ENCODE results near the gene NRAP. TPM values are rescaled to one million over a fixed set of nuclear protein-coding genes. Genes with fewer than 3 reads are reported as not detected.

Gene NRAP
- total and polyA plus RNA-seq, 4 donors: 0.05 to 0.13 (median 0.10) TPM

DNA sequence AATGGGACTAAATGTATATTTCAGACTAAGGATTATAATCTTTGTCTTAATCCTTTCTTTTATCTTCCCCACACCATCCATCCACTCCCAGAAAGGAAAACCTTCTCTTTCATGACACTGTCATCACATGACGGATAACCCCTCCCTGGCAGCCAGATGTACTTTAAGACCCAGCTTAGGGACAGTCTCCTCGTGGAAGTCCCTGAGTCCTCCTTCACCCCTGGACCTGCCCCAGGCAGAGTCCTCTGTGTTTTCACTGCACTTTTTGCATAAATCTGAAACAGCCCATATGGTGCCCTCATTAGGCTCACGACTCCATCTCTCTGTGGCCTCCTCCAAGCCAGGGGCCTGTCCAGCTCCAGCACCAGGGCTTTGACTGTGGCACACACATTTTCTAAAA lies 16.0 kb downstream of the NRAP start:
- Histone ChIP-seq H3K4me3 (ENCODE audit: low read depth in 1 of 3, low read length in 3 of 3) (no peak overlapping the region), H3K27ac (ENCODE audit: low read depth in 1 of 2, low read length in 2 of 2) (no peak overlapping the region), H3K9me3 (ENCODE audit: control insufficient read depth in 4 of 4, low read length in 3 of 4) (no peaks in the 10 kb centered on the region), H3K4me1 (ENCODE audit: control insufficient read depth in 4 of 4, insufficient read depth in 4 of 4, low read length in 3 of 4) (peaks cover 2 to 23% (median 17%) of the 10 kb centered on the region in 4 donors), H3K9ac (ENCODE audit: low read depth in 1 of 2, low read length in 2 of 2) (no peak overlapping the region), H3K27me3 (ENCODE audit: control insufficient read depth in 4 of 4, insufficient read depth in 4 of 4, low read length in 3 of 4) (no peaks in the 10 kb centered on the region), H3K36me3 (ENCODE audit: control insufficient read depth in 4 of 4, insufficient read depth in 3 of 4, low read depth in 1 of 4, low read length in 3 of 4) (no peaks in the 10 kb centered on the region)
- 90% methylated on average over 3 of the region's 3 CpGs for WGBS
- no peak for DNase-seq (ENCODE audit: low spot score)
- TF ChIP-seq YY1 (IDR thresholded peaks at IDR 0.05) (no peak), RXRA (IDR thresholded peaks at IDR 0.05) (no peak), TAF1 (conservative IDR thresholded peaks at IDR 0.05) (no peak), JUND (IDR thresholded peaks at IDR 0.05) (no peak), EGR1 (IDR thresholded peaks at IDR 0.05; ENCODE audit: low read depth in 2 of 2) (no peak), FOXA1 (IDR thresholded peaks at IDR 0.05) (no peak), GABPA (IDR thresholded peaks at IDR 0.05 in 1 of 2, conservative IDR thresholded peaks at IDR 0.05 in 1 of 2) (no peak), FOXA2 (IDR thresholded peaks at IDR 0.05) (no peak), HNF4G (IDR thresholded peaks at IDR 0.05) (no peak), RAD21 (IDR thresholded peaks at IDR 0.05) (no peak)
- TF ChIP-seq, protein P1, sequence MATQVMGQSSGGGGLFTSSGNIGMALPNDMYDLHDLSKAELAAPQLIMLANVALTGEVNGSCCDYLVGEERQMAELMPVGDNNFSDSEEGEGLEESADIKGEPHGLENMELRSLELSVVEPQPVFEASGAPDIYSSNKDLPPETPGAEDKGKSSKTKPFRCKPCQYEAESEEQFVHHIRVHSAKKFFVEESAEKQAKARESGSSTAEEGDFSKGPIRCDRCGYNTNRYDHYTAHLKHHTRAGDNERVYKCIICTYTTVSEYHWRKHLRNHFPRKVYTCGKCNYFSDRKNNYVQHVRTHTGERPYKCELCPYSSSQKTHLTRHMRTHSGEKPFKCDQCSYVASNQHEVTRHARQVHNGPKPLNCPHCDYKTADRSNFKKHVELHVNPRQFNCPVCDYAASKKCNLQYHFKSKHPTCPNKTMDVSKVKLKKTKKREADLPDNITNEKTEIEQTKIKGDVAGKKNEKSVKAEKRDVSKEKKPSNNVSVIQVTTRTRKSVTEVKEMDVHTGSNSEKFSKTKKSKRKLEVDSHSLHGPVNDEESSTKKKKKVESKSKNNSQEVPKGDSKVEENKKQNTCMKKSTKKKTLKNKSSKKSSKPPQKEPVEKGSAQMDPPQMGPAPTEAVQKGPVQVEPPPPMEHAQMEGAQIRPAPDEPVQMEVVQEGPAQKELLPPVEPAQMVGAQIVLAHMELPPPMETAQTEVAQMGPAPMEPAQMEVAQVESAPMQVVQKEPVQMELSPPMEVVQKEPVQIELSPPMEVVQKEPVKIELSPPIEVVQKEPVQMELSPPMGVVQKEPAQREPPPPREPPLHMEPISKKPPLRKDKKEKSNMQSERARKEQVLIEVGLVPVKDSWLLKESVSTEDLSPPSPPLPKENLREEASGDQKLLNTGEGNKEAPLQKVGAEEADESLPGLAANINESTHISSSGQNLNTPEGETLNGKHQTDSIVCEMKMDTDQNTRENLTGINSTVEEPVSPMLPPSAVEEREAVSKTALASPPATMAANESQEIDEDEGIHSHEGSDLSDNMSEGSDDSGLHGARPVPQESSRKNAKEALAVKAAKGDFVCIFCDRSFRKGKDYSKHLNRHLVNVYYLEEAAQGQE (IDR thresholded peaks at IDR 0.05): no peak
- TF ChIP-seq, protein P2, sequence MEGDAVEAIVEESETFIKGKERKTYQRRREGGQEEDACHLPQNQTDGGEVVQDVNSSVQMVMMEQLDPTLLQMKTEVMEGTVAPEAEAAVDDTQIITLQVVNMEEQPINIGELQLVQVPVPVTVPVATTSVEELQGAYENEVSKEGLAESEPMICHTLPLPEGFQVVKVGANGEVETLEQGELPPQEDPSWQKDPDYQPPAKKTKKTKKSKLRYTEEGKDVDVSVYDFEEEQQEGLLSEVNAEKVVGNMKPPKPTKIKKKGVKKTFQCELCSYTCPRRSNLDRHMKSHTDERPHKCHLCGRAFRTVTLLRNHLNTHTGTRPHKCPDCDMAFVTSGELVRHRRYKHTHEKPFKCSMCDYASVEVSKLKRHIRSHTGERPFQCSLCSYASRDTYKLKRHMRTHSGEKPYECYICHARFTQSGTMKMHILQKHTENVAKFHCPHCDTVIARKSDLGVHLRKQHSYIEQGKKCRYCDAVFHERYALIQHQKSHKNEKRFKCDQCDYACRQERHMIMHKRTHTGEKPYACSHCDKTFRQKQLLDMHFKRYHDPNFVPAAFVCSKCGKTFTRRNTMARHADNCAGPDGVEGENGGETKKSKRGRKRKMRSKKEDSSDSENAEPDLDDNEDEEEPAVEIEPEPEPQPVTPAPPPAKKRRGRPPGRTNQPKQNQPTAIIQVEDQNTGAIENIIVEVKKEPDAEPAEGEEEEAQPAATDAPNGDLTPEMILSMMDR (IDR thresholded peaks at IDR 0.05; ENCODE audit: low read depth, low read length, missing input control): no peak
- TF ChIP-seq, protein P3, sequence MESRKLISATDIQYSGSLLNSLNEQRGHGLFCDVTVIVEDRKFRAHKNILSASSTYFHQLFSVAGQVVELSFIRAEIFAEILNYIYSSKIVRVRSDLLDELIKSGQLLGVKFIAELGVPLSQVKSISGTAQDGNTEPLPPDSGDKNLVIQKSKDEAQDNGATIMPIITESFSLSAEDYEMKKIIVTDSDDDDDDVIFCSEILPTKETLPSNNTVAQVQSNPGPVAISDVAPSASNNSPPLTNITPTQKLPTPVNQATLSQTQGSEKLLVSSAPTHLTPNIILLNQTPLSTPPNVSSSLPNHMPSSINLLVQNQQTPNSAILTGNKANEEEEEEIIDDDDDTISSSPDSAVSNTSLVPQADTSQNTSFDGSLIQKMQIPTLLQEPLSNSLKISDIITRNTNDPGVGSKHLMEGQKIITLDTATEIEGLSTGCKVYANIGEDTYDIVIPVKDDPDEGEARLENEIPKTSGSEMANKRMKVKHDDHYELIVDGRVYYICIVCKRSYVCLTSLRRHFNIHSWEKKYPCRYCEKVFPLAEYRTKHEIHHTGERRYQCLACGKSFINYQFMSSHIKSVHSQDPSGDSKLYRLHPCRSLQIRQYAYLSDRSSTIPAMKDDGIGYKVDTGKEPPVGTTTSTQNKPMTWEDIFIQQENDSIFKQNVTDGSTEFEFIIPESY (IDR thresholded peaks at IDR 0.05): no peak
- TF ChIP-seq, protein P4, sequence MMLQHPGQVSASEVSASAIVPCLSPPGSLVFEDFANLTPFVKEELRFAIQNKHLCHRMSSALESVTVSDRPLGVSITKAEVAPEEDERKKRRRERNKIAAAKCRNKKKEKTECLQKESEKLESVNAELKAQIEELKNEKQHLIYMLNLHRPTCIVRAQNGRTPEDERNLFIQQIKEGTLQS (IDR thresholded peaks at IDR 0.05): no peak

DNA sequence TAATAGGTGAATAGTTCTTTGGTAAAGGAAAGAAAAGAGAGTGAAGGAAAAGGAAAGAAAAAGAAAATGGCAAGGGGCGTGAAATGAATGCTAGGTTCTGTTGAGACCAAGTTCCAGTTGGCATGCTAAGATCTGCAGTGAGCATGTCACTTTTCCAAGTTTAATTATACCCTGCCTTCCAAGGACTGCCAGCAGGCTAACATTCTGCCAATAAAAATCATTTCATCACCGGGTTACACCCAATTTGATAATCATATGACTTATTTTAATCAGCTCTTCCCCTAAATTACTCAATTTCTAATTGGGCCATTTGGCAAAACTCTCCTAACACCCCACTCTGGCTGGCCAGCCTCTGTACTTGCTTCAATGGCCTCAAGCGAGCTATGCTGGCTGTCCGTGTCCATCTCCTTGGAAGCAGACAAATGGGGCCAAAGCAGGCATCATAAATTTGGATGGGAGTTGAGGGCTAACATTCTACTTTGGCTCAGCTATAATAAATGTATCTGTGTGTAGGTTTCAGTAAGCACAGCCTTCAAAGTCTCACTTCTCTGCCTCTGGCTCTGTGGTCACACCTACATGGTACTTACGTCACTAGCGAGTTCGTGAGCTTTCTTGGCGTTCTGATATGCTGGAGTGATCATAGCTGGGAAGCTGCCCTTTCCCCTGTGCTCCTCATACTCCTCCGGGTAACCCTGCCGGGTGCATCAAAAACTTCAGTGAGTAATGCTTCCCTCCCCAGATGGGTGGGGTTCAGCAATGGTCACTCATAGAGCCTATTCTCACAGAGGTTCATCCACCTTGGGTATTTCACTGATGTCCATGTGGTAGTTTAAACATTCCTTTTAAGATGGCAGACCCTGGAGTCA lies 17.3 kb downstream of the NRAP start:
- Histone ChIP-seq H3K4me1 (ENCODE audit: control insufficient read depth in 4 of 4, insufficient read depth in 4 of 4, low read length in 3 of 4) (peaks cover 2 to 19% (median 14%) of the 10 kb centered on the region in 4 donors), H3K27me3 (ENCODE audit: control insufficient read depth in 4 of 4, insufficient read depth in 4 of 4, low read length in 3 of 4) (no peaks in the 10 kb centered on the region)
- TF ChIP-seq, protein P3 (IDR thresholded peaks at IDR 0.05): no peak
- TF ChIP-seq SP1 (IDR thresholded peaks at IDR 0.05) (no peak), GABPA (IDR thresholded peaks at IDR 0.05 in 1 of 2, conservative IDR thresholded peaks at IDR 0.05 in 1 of 2) (no peak), TAF1 (conservative IDR thresholded peaks at IDR 0.05) (no peak), FOXA2 (IDR thresholded peaks at IDR 0.05) (no peak), YY1 (IDR thresholded peaks at IDR 0.05) (no peak), RXRA (IDR thresholded peaks at IDR 0.05) (no peak), HNF4G (IDR thresholded peaks at IDR 0.05) (no peak), JUND (IDR thresholded peaks at IDR 0.05) (no peak), EGR1 (IDR thresholded peaks at IDR 0.05; ENCODE audit: low read depth in 2 of 2) (no peak), HNF4A (conservative IDR thresholded peaks at IDR 0.05) (no peak)
- TF ChIP-seq, protein P5, sequence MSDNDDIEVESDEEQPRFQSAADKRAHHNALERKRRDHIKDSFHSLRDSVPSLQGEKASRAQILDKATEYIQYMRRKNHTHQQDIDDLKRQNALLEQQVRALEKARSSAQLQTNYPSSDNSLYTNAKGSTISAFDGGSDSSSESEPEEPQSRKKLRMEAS (IDR thresholded peaks at IDR 0.05): no peak
- TF ChIP-seq, protein P2 (IDR thresholded peaks at IDR 0.05; ENCODE audit: low read depth, low read length, missing input control): no peak

More for the DNA sequence above, 17.3 kb downstream of the NRAP start:
- no peak overlapping the region for H3K9ac ChIP-seq (ENCODE audit: low read depth in 1 of 2, low read length in 2 of 2)
- H3K4me3 ChIP-seq (ENCODE audit: low read depth in 1 of 3, low read length in 3 of 3): no peak overlapping the region
- H3K9me3 ChIP-seq (ENCODE audit: control insufficient read depth in 4 of 4, low read length in 3 of 4): no peaks in the 10 kb centered on the region
- H3K27ac ChIP-seq (ENCODE audit: low read depth in 1 of 2, low read length in 2 of 2): no peak overlapping the region
- WGBS: 87% methylated on average over 10 of the region's 10 CpGs
- no peaks in the 10 kb centered on the region for H3K36me3 ChIP-seq (ENCODE audit: control insufficient read depth in 4 of 4, insufficient read depth in 3 of 4, low read depth in 1 of 4, low read length in 3 of 4)
- no peak for DNase-seq (ENCODE audit: low spot score)

Measured in liver (tissue), 9 donors.